Stimulated activated CD4-positive, alpha-beta T cell treated with anti-CD3 and anti-CD28 coated beads, Interleukin-4, amount 100 ng/mL, for 48 hours (primary cell): ENCODE data around the gene ATP9A.

ENCODE experiments used
- DNase-seq, 2 donors: peaks; one replicate each; pipeline ENCODE4 v3.0.0-alpha.2; 2020; ENCODE audit warnings: low read depth in 2 of 2

ATP9A gene

GRCh38 chr20:51628533-51629398 is 139.4 kb downstream of the ATP9A start:
- peak in 1 of 2 donors; percentile 30 for DNase-seq

- DNase-seq: no peak
These were observed 140.6 kb downstream of the ATP9A start for GRCh38 chr20:51627586-51627985.

- DNase-seq: no peak
These were observed 143.1 kb downstream of the ATP9A start for GRCh38 chr20:51625105-51625504.

- peak; percentile 61 to 69 for DNase-seq
These were observed 143.9 kb downstream of the ATP9A start for GRCh38 chr20:51624157-51624731.

- no peak for DNase-seq
These were observed 144.9 kb downstream of the ATP9A start for GRCh38 chr20:51623255-51623654.

GRCh38 chr20:51622004-51622874 is 146.0 kb downstream of the ATP9A start:
- DNase-seq: no peak

GRCh38 chr20:51620432-51620831 is 147.8 kb downstream of the ATP9A start:
- no peak for DNase-seq

GRCh38 chr20:51616060-51616459 is 152.1 kb downstream of the ATP9A start:
- DNase-seq: no peak

- DNase-seq: no peak
These were observed 153.5 kb downstream of the ATP9A start for GRCh38 chr20:51614687-51615086.

- DNase-seq: no peak
These were observed 154.6 kb downstream of the ATP9A start for GRCh38 chr20:51613580-51613979.

- no peak for DNase-seq
These were observed 155.3 kb downstream of the ATP9A start for GRCh38 chr20:51612896-51613295.

GRCh38 chr20:51611625-51611890 is 156.6 kb downstream of the ATP9A start:
- no peak for DNase-seq

GRCh38 chr20:51610761-51611624 is 157.2 kb downstream of the ATP9A start:
- DNase-seq: no peak

- DNase-seq: no peak
These were observed 158.1 kb downstream of the ATP9A start for GRCh38 chr20:51610111-51610510.

GRCh38 chr20:51609251-51609650 is 158.9 kb downstream of the ATP9A start:
- no peak for DNase-seq

- no peak for DNase-seq
These were observed 160.1 kb downstream of the ATP9A start for GRCh38 chr20:51608061-51608460.

GRCh38 chr20:51607170-51607569 is 161.0 kb downstream of the ATP9A start:
- DNase-seq: no peak

GRCh38 chr20:51604851-51605250 is 163.3 kb downstream of the ATP9A start:
- no peak for DNase-seq

GRCh38 chr20:51602131-51602530 is 166.1 kb downstream of the ATP9A start:
- no peak for DNase-seq

- no peak for DNase-seq
These were observed 167.2 kb downstream of the ATP9A start for GRCh38 chr20:51600950-51601349.

- no peak for DNase-seq
These were observed 168.2 kb downstream of the ATP9A start for GRCh38 chr20:51600016-51600420.

- no peak for DNase-seq
These were observed 169.6 kb downstream of the ATP9A start for GRCh38 chr20:51598556-51598955.
